WTC11 (cell line): ENCODE data around the gene KRAS. TPM values are rescaled to one million over a fixed set of nuclear protein-coding genes. Genes with fewer than 3 reads are reported as not detected.

Experiments used
- ATAC-seq: fragments of 200-7000 bp; cut with Tn5 transposase; 2 replicates; pipeline ENCODE4 v1.10.0; 2021; ENCODE audit warnings: mild to moderate bottlenecking, moderate library complexity
- CTCF ChIA-PET: fragments of 300-600 bp; sonication (Branson Sonifier 250); formaldehyde crosslinking; loops from one replicate; lab custom pipeline; 2021; ENCODE audit warnings: antibody characterized with exemption; lab: Charles Lee
- POLR2A ChIA-PET: fragments of 350-600 bp; sonication (Branson Sonifier 250); formaldehyde crosslinking; loops from one replicate; lab custom pipeline; 2021; ENCODE audit warnings: antibody characterized with exemption; lab: Charles Lee
- DNase-seq: peaks from one replicate; pipeline ENCODE4 v3.0.0; 2021; ENCODE audit warnings: low spot score
- H3K27ac Mint-ChIP-seq: 2 replicates; pipeline ENCODE4 v1.8.0; 2021; ENCODE audit warnings: mixed read lengths
- H3K27me3 Mint-ChIP-seq: 2 replicates; pipeline ENCODE4 v1.8.0; 2021; ENCODE audit warnings: low read depth, mild to moderate bottlenecking, moderate library complexity, mixed read lengths
- H3K36me3 Mint-ChIP-seq: 2 replicates; pipeline ENCODE4 v1.8.0; 2021; ENCODE audit warnings: mixed read lengths
- H3K4me1 Mint-ChIP-seq: 2 replicates; pipeline ENCODE4 v1.8.0; 2022; ENCODE audit warnings: mixed read lengths
- H3K4me3 Mint-ChIP-seq: 2 replicates; pipeline ENCODE4 v1.8.0; 2021; ENCODE audit warnings: mild to moderate bottlenecking, moderate library complexity, mixed read lengths
- H3K9me3 Mint-ChIP-seq: 2 replicates; pipeline ENCODE4 v1.8.0; 2021; ENCODE audit warnings: mixed read lengths
- ARID4B ChIP-seq: sonication (generic); formaldehyde crosslinking; IDR thresholded peaks from 2 replicates; pipeline ENCODE4 v1.8.0; 2023; ENCODE audit warnings: missing genetic modification reagents, mild to moderate bottlenecking, borderline replicate concordance
- ATF3 ChIP-seq: sonication (generic); formaldehyde crosslinking; conservative IDR thresholded peaks from 2 replicates; pipeline ENCODE4 v1.8.1; 2022; ENCODE audit warnings: mild to moderate bottlenecking, missing genetic modification reagents
- CDX4 ChIP-seq: fragments of 250-450 bp; sonication (Bioruptor Pico); IDR thresholded peaks from 2 replicates; pipeline ENCODE4 v1.9.0; 2021; ENCODE audit warnings: moderate library complexity, mild to moderate bottlenecking, inconsistent platforms, borderline replicate concordance
- CREB1 ChIP-seq: sonication (generic); formaldehyde crosslinking; IDR thresholded peaks from 2 replicates; pipeline ENCODE4 v1.8.0; 2023; ENCODE audit warnings: mild to moderate bottlenecking, missing genetic modification reagents
- CTCF ChIP-seq: fragments of 200-600 bp; IDR thresholded peaks from 2 replicates; pipeline ENCODE4 v1.8.0; 2022; ENCODE audit warnings: antibody characterized with exemption
- EMX1 ChIP-seq: fragments of 250-450 bp; sonication (Bioruptor Pico); IDR thresholded peaks from 2 replicates; pipeline ENCODE4 v1.8.0; 2021; ENCODE audit warnings: mild to moderate bottlenecking
- GRHL2 ChIP-seq: fragments of 250-450 bp; sonication (Bioruptor Pico); IDR thresholded peaks from 2 replicates; pipeline ENCODE4 v1.8.0; 2022; ENCODE audit warnings: mild to moderate bottlenecking, moderate library complexity; ENCODE audit not compliant: insufficient replicate concordance, severe bottlenecking
- IRF1 ChIP-seq: sonication (generic); formaldehyde crosslinking; IDR thresholded peaks from 2 replicates; pipeline ENCODE4 v1.8.0; 2023; ENCODE audit warnings: missing genetic modification reagents
- IRF2 ChIP-seq: sonication (generic); formaldehyde crosslinking; IDR thresholded peaks from 2 replicates; pipeline ENCODE4 v1.8.0; 2022; ENCODE audit warnings: low read depth, missing genetic modification reagents, borderline replicate concordance
- NFYB ChIP-seq: sonication (generic); formaldehyde crosslinking; conservative IDR thresholded peaks from 2 replicates; pipeline ENCODE4 v1.8.0; 2022; ENCODE audit warnings: low read depth, missing genetic modification reagents
- NR3C1 ChIP-seq: sonication (generic); formaldehyde crosslinking; conservative IDR thresholded peaks from 2 replicates; pipeline ENCODE4 v1.8.1; 2023; ENCODE audit warnings: low read depth, mild to moderate bottlenecking, missing genetic modification reagents
- RORB ChIP-seq: fragments of 250-450 bp; sonication (Bioruptor Pico); IDR thresholded peaks from 2 replicates; pipeline ENCODE4 v1.9.0; 2021; ENCODE audit warnings: mild to moderate bottlenecking
- TCF7 ChIP-seq: sonication (generic); formaldehyde crosslinking; IDR thresholded peaks from 2 replicates; pipeline ENCODE4 v1.8.0; 2022; ENCODE audit warnings: mild to moderate bottlenecking, low read depth, missing genetic modification reagents, moderate library complexity
- TEAD4 ChIP-seq: sonication (generic); formaldehyde crosslinking; IDR thresholded peaks from 2 replicates; pipeline ENCODE4 v1.8.0; 2022; ENCODE audit warnings: mild to moderate bottlenecking, missing genetic modification reagents
- ZNF219 ChIP-seq: sonication (generic); formaldehyde crosslinking; IDR thresholded peaks from 2 replicates; pipeline ENCODE4 v1.8.0; 2023; ENCODE audit warnings: missing genetic modification reagents, mild to moderate bottlenecking, borderline replicate concordance
- ZNF532 ChIP-seq: fragments of 250-450 bp; sonication (Bioruptor Pico); IDR thresholded peaks from 2 replicates; pipeline ENCODE4 v1.9.0; 2021; ENCODE audit warnings: mild to moderate bottlenecking, borderline replicate concordance
- total RNA-seq: library from RNA; stranded (reverse); gene quantifications from 3 replicates; pipeline ENCODE4 v1.2.3, GENCODE V29; 2021

KRAS gene
- total RNA-seq, 1 experiment from 2014 or later: 66.2 TPM

GRCh38 chr12:25263594-25263993, 12.9 kb upstream of the KRAS start:
- H3K36me3 Mint-ChIP-seq: peaks cover 2% of the 10 kb centered on the region; the same call in 1 of the 2 replicates
- DNase-seq (no peak), ATAC-seq (no peak)
- no peaks in the 10 kb centered on the region for H3K27me3 Mint-ChIP-seq
- TF ChIP-seq IRF2 (CRISPR knock-in tag): no peak
- TF ChIP-seq IRF1 (CRISPR knock-in tag): no peak
- TF ChIP-seq ZNF219 (CRISPR knock-in tag): no peak
- TF ChIP-seq RORB (CRISPR knock-in tag): no peak
- TF ChIP-seq TCF7 (CRISPR knock-in tag): no peak
- no peak for TF ChIP-seq CTCF
- TF ChIP-seq ARID4B (CRISPR knock-in tag): no peak
- TF ChIP-seq CDX4 (CRISPR knock-in tag): no peak
- no peak for TF ChIP-seq NR3C1 (CRISPR knock-in tag)
- no peak for TF ChIP-seq GRHL2 (CRISPR knock-in tag)
- no peak for TF ChIP-seq EMX1 (CRISPR knock-in tag)
- no peak for TF ChIP-seq TEAD4 (CRISPR knock-in tag)
- H3K4me1 Mint-ChIP-seq: peaks cover 21% of the 10 kb centered on the region
- no peak overlapping the region for H3K4me3 Mint-ChIP-seq
- POLR2A ChIA-PET: no interaction called here
- CTCF ChIA-PET: interaction anchor here (1.7 kb wide), 1 partner anchor 124 kb away, joined by 5 read pairs; no protein-coding TSS in a partner anchor
- no peak overlapping the region for H3K27ac Mint-ChIP-seq
- H3K9me3 Mint-ChIP-seq: peaks cover 10% of the 10 kb centered on the region

- DNase-seq (no peak), ATAC-seq (no peak)
- Mint-ChIP-seq H3K36me3 (peaks cover 2% of the 10 kb centered on the region; the same call in 1 of the 2 replicates), H3K27me3 (no peaks in the 10 kb centered on the region), H3K4me1 (peaks cover 29% of the 10 kb centered on the region), H3K4me3 (no peak overlapping the region), H3K27ac (no peak overlapping the region), H3K9me3 (peaks cover 10% of the 10 kb centered on the region)
- CTCF ChIA-PET: no interaction called here
- POLR2A ChIA-PET: no interaction called here
- TF ChIP-seq ATF3 (no peak), CTCF (no peak), CREB1 (CRISPR knock-in tag) (no peak), IRF2 (CRISPR knock-in tag) (no peak), ZNF532 (CRISPR knock-in tag) (no peak), NFYB (no peak)
Measured at GRCh38 chr12:25262389-25263074, 11.8 kb upstream of the KRAS start.
